ENCODE measurements around the gene GPRIN1.

Gene GPRIN1

DNA sequence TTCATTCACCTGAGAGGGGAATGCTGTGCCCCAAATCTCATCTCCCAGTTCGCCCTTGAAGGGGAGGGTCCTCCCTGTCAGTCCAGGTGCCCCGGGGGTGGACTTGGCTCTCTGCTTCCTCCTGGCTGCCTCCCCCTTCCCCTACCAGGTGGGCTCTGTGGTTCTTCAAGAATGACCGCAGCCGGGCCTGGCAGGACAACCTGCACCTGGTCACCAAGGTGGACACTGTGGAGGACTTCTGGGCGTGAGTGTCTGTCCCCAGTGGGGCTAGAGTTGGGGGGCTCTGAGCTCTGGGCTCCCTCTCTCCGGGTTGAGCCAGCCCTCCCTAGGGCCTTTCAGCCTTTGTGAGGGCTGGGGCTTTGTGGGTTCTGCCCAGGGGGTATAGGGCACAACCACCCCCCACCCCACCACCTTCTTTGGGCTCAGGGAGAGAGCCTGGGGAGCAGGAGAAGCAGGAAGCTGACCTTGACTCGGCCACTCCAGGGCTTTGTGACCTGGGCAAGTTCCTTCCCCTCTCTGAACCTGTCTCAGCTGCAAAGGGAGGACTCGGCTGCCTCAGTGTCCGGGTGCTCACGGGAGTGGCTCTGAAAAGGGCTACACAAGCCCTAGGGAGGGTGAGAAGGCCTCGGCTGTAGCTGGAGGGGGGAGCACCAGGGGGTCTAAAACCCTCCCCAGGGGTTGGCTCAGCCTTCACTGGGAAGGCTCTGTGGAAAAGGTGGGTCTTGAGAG is 33.7 kb upstream of the GPRIN1 start:
- no peak for DNase-seq (ENCODE audit: low spot score)

DNA sequence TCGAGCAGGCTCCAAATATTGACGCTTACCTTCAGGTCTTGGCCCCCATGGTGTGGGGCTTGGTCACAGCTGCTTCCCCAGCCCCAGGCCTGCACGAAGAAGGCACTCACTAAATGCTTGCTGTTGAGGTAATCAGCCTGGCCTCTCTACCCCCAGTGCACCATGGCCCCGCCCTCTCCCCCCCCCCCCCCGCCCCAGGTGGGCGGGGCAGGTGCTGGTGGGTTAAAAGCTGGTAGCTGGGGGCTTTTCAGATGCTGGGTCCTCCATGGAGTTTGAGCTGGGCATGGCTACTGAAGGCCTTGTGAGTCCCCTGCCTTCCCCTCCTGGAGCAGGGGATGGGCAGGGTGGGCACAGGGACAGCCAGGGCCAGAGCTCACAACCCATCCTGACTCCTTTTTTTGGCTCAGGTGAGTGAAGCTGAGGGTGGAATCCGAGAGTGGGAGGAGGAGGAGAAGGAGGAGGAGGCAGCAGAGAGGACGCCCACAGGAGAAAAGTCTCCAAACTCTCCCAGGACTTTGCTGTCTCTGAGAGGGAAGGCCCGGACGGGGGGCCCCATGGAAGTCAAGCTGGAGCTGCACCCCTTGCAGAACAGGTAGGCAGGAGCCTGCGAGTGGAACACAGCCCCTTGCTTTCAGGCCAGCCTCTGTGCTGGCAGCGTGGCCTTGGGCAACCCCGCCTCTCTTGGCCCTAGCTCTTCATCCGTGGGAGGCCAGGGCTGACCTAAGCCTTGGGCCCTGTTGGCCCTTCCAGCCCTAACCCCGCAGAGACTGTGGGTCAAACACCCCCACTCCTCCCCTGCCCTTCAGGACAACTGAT is 32.9 kb upstream of the GPRIN1 start:
- no peak for DNase-seq (ENCODE audit: low spot score)

DNA sequence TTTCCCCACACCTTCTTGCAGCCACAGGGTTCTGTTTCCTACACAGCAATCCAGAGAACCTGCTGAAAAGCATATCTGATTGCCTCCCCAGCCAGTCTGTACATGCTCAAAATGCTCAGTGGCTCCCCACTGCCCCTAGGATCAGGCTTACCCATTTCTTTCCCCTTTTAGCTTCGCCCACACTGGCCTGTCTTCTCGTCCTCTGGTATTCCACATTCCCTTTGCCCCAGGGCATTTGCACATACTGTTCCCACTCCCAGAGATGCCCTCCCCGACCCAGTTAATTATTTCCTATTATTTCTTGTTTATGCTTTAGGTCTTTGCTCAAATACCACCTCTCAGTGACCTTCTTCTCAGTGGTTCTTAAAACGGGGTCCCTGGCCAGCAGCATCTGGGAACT is 30.7 kb upstream of the GPRIN1 start:
- DNase-seq (ENCODE audit: low spot score): no peak

- DNase-seq (ENCODE audit: low spot score): no peak
These were observed 30.0 kb upstream of the GPRIN1 start for GRCh38 chr5:176639981-176640380.

GRCh38 chr5:176639208-176639607 is 29.3 kb upstream of the GPRIN1 start:
- no peak for DNase-seq (ENCODE audit: low spot score)

DNA sequence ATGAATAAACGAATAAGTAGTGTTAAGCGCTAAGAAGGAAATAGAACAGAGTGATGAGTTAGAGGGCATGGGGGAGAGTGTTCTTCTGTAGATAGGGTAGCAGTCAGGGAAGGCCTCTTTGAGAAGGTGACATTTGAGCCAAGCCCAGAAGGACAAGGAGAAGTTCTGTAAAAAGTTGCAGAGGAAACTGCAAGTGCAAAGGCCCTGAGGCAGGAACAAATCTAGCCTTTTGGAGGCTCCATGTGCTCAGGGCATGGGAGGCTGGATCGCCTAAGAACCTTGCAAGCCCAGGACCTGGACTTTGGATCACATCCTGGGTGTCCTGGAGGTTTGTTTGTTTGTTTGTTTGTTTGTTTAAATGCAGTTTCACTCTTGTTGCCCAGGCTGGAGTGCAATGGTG is 28.5 kb upstream of the GPRIN1 start:
- no peak for DNase-seq (ENCODE audit: low spot score)

- DNase-seq (ENCODE audit: low spot score): no peak
These were observed 27.6 kb upstream of the GPRIN1 start for GRCh38 chr5:176637556-176637955.

DNA sequence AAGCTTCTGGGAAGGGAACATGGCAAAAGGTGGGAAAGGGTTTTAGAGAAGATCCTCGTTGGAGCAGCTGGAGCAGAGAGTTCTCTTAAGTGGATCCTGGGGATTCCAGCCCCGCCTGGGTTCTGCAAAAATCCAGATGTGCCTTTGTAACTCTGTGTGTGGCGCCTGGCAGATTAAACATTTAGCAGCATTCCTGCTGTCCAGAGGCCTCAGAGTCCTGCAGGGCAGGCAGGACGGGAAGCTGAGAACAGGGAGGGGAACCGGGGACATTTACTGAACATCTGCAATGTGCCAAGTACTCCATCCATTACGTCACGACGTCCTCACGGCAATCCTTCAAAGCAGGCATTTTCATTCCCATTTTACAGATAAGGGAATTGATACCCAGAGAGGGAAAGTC is 26.5 kb upstream of the GPRIN1 start:
- DNase-seq (ENCODE audit: low spot score): no peak

DNA sequence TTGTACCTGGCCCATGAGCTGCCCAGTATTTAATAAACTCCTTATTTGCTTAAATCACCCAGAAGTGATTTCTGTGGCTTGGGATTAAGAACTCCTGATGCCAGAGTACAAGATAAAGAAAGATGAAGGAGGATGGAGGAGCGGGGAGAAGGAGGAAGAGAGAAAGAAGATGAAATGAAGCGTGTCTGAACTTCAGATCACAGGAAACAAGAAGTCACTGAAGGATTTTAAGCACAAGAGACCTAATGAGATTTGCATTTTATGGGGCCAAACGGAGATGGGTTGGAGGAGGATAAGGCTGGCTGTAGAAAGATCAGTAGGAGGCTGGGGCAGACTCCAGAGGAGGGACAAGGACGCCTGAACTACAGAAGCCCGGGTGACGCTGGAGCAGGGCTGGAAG is 23.6 kb upstream of the GPRIN1 start:
- no peak for DNase-seq (ENCODE audit: low spot score)

GRCh38 chr5:176632745-176633144 is 22.8 kb upstream of the GPRIN1 start:
- no peak for DNase-seq (ENCODE audit: low spot score)

- DNase-seq (ENCODE audit: low spot score): no peak
These were observed 21.6 kb upstream of the GPRIN1 start for GRCh38 chr5:176631383-176632200.

- DNase-seq (ENCODE audit: low spot score): no peak
These were observed 20.8 kb upstream of the GPRIN1 start for GRCh38 chr5:176630681-176631222.

- DNase-seq (ENCODE audit: low spot score): peak; percentile 79
These were observed 20.1 kb upstream of the GPRIN1 start, which contains the start of the genes EIF4E1B and SNCB for GRCh38 chr5:176629853-176630680. Gene EIF4E1B (plus strand): TSS chr5:176630675. CDS start chr5:176642788, 12,113 bp downstream. Gene SNCB (minus strand): TSS chr5:176630534. CDS start chr5:176629654, 880 bp downstream.

GRCh38 chr5:176629317-176629852 is 19.4 kb upstream of the GPRIN1 start:
- DNase-seq (ENCODE audit: low spot score): no peak

- no peak for DNase-seq (ENCODE audit: low spot score)
These were observed 18.7 kb upstream of the GPRIN1 start for GRCh38 chr5:176628406-176629228.

- no peak for DNase-seq (ENCODE audit: low spot score)
These were observed 17.6 kb upstream of the GPRIN1 start for GRCh38 chr5:176627582-176627981.

GRCh38 chr5:176626876-176627236 is 16.9 kb upstream of the GPRIN1 start:
- no peak for DNase-seq (ENCODE audit: low spot score)

- DNase-seq (ENCODE audit: low spot score): no peak
These were observed 16.3 kb upstream of the GPRIN1 start for GRCh38 chr5:176625966-176626875.

DNA sequence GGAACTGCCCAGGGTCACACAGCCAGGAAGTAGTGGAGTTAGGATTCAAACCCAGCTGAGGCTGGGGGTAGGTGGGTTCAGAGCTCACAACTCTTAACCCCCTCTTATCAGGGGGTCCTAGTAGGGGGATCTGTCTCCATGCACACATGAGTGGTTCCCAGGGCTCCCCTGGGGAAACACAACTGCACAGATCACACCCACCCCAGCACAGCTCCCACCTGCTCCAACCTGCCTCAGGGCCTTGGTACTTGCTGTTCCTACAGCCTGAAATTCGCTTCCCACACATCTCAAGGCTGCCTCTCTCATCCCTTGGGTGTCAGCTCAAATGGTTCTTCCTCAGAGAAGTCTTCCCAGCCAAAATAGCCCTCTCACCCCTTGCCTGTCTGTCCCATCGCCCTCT is 15.6 kb upstream of the GPRIN1 start:
- no peak for DNase-seq (ENCODE audit: low spot score)

All from ecto neural progenitor cell (in vitro differentiated cells).